ENCODE data around the gene TTYH2. TPM values are rescaled to one million over a fixed set of nuclear protein-coding genes. Genes with fewer than 3 reads are reported as not detected.
A peak's percentile ranks its signal among the peaks of the same experiment; 100 is the strongest.

The TTYH2 gene
- polyA plus RNA-seq, 2 donors: 0.67 to 0.82 TPM

DNA sequence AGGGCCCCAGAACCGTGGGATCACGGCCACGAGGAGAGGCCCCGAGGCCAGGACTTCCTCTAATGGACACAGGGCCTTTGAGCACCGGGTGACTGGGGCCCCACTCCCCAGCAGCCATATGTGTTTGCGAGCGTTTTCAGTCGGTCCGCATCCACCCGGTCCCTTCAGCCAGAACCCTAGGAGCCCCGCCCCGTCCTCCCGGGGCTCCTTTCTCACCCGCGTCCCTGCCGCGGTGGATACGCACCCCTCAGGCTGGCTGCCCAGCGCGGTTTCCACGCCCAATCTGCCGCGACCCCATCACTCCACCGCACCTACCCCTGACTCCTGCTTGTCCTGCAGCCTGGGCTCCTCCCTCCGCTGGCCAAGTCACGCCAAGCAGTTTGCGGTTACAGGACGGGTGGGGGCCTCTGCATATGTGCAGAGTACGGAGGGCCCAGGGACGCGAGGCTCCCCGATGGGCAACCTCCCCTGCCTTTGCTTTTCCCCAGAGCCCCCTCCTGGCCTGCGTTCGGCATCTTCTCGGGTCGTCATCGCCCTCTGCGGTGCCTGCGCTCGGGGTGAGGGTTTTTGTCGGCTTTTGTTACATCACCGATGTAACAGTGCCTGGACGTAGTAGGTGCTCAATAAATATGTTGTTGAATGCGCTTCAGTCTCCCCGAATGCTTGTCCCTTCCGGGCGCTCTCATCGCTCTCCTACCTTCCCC is 1.0 kb upstream of the TTYH2 start:
- H3K27me3 ChIP-seq (ENCODE audit: control insufficient read depth in 1 of 2, insufficient read depth in 2 of 2, low read length in 2 of 2): no peaks in the 10 kb centered on the region
- H3K9me3 ChIP-seq (ENCODE audit: control insufficient read depth in 2 of 2, insufficient read depth in 1 of 2, low read depth in 1 of 2, low read length in 1 of 2): no peaks in the 10 kb centered on the region
- WGBS, 2 donors: 4 to 5% methylated on average over 48 of the region's 48 CpGs
- peak overlapping the region; percentile 72 to 93 for H3K27ac ChIP-seq (ENCODE audit: low read depth in 2 of 2, low read length in 1 of 2)
- H3K4me1 ChIP-seq (ENCODE audit: control insufficient read depth in 2 of 2, insufficient read depth in 2 of 2, low read length in 1 of 2): peaks cover 9 to 11% of the 10 kb centered on the region in 2 donors
- H3K4me3 ChIP-seq (ENCODE audit: low read depth in 1 of 2, low read length in 2 of 2): peak overlapping the region; percentile 44 to 57
- peaks cover 0 to 17% of the 10 kb centered on the region in 2 donors for H3K36me3 ChIP-seq (ENCODE audit: control insufficient read depth in 2 of 2, insufficient read depth in 2 of 2, low read length in 1 of 2)

- peaks cover 9% of the 10 kb centered on the region in 2 donors for H3K4me1 ChIP-seq (ENCODE audit: control insufficient read depth in 2 of 2, insufficient read depth in 2 of 2, low read length in 1 of 2)
- H3K27ac ChIP-seq (ENCODE audit: low read depth in 2 of 2, low read length in 1 of 2): peak overlapping the region in 1 of 2 donors; percentile 34
- 4 to 8% methylated on average over 33 of the region's 33 CpGs for WGBS, 2 donors
- peak overlapping the region; percentile 49 to 57 for H3K4me3 ChIP-seq (ENCODE audit: low read depth in 1 of 2, low read length in 2 of 2)
- H3K9me3 ChIP-seq (ENCODE audit: control insufficient read depth in 2 of 2, insufficient read depth in 1 of 2, low read depth in 1 of 2, low read length in 1 of 2): no peaks in the 10 kb centered on the region
- H3K27me3 ChIP-seq (ENCODE audit: control insufficient read depth in 1 of 2, insufficient read depth in 2 of 2, low read length in 2 of 2): no peaks in the 10 kb centered on the region
- H3K36me3 ChIP-seq (ENCODE audit: control insufficient read depth in 2 of 2, insufficient read depth in 2 of 2, low read length in 1 of 2): peaks cover 0 to 9% of the 10 kb centered on the region in 2 donors
Measured at GRCh38 chr17:74213861-74214391, 555 bp downstream of the TTYH2 start.

DNA sequence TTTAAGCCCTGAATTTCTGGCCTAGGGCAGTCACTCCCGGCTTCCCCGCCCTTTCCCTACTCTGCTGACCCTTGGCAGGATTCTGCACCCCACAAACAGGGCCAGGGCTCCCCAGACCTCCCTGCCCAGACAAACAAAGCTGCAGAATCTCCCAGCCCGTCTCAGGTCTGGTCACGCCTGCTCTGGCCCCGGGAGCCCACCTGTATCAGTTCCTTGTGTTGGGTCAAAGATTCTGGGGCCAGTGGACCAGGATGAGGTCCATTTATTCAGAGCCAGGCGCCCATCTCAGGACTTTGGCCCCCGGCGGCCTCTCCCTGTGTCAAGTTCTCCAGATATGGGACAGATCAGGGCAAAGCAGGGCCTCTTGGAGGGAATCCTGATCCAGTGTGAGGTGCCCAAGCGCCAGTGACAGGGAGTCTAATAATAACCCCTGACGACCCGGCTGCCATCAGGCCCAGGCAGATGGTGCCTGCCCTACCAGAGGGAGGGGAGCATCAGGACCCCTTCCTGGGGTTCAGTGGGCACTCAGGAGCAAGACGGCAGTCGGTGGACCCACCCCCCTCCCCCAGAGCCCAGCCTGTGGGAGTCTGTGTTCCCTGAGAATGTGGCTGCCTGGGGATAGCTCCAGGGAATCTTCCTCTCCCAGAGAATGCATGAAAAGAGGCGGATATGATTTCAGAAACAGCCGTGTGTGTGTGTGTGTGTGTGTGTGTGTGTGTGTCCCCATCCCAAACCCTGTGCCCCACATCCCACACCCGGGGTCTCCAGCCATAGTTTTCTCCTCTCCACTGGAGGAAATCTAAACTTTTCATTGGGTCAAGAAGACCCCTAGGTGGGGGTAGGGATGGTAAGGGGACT is 1.3 kb downstream of the TTYH2 start:
- no peak overlapping the region for H3K27ac ChIP-seq (ENCODE audit: low read depth in 2 of 2, low read length in 1 of 2)

DNA sequence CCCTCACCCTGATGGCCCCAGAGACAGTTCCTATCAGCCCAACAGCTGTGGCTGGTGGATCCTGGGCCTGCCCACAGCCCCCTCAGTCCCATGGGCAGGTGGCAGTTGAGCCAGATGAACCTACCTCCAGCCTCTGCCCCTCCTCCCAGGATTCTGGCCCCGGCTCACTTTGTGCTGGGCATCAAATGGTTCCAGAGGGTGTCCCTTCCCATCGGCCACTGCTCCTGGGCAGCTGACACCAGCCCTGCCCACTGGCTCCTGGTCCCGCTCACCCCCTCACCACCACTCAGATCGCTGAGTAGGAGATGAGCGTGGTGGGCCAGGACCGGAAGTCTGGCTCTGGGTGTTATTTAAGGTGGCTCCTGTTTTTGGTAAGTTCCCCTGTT is 2.0 kb downstream of the TTYH2 start:
- no peaks in the 10 kb centered on the region for H3K9me3 ChIP-seq (ENCODE audit: control insufficient read depth in 2 of 2, insufficient read depth in 1 of 2, low read depth in 1 of 2, low read length in 1 of 2)
- no peak overlapping the region for H3K27ac ChIP-seq (ENCODE audit: low read depth in 2 of 2, low read length in 1 of 2)
- H3K4me3 ChIP-seq (ENCODE audit: low read depth in 1 of 2, low read length in 2 of 2): no peak overlapping the region
- H3K27me3 ChIP-seq (ENCODE audit: control insufficient read depth in 1 of 2, insufficient read depth in 2 of 2, low read length in 2 of 2): no peaks in the 10 kb centered on the region
- peaks cover 6 to 9% of the 10 kb centered on the region in 2 donors for H3K4me1 ChIP-seq (ENCODE audit: control insufficient read depth in 2 of 2, insufficient read depth in 2 of 2, low read length in 1 of 2)
- no peaks in the 10 kb centered on the region for H3K36me3 ChIP-seq (ENCODE audit: control insufficient read depth in 2 of 2, insufficient read depth in 2 of 2, low read length in 1 of 2)
- 74 to 82% methylated on average over 6 of the region's 6 CpGs for WGBS, 2 donors

More for the DNA sequence above, 1.3 kb downstream of the TTYH2 start:
- peaks cover 0 to 6% of the 10 kb centered on the region in 2 donors for H3K36me3 ChIP-seq (ENCODE audit: control insufficient read depth in 2 of 2, insufficient read depth in 2 of 2, low read length in 1 of 2)
- 66% methylated on average over 16 of the region's 16 CpGs for WGBS, 2 donors
- peaks cover 9% of the 10 kb centered on the region in 2 donors for H3K4me1 ChIP-seq (ENCODE audit: control insufficient read depth in 2 of 2, insufficient read depth in 2 of 2, low read length in 1 of 2)
- no peaks in the 10 kb centered on the region for H3K27me3 ChIP-seq (ENCODE audit: control insufficient read depth in 1 of 2, insufficient read depth in 2 of 2, low read length in 2 of 2)
- no peaks in the 10 kb centered on the region for H3K9me3 ChIP-seq (ENCODE audit: control insufficient read depth in 2 of 2, insufficient read depth in 1 of 2, low read depth in 1 of 2, low read length in 1 of 2)
- no peak overlapping the region for H3K4me3 ChIP-seq (ENCODE audit: low read depth in 1 of 2, low read length in 2 of 2)

GRCh38 chr17:74216505-74216904 is 3.1 kb downstream of the TTYH2 start:
- H3K27ac ChIP-seq (ENCODE audit: low read depth in 2 of 2, low read length in 1 of 2): no peak overlapping the region
- H3K9me3 ChIP-seq (ENCODE audit: control insufficient read depth in 2 of 2, insufficient read depth in 1 of 2, low read depth in 1 of 2, low read length in 1 of 2): no peaks in the 10 kb centered on the region
- H3K27me3 ChIP-seq (ENCODE audit: control insufficient read depth in 1 of 2, insufficient read depth in 2 of 2, low read length in 2 of 2): no peaks in the 10 kb centered on the region
- H3K4me1 ChIP-seq (ENCODE audit: control insufficient read depth in 2 of 2, insufficient read depth in 2 of 2, low read length in 1 of 2): peaks cover under 1 to 9% of the 10 kb centered on the region in 2 donors
- H3K4me3 ChIP-seq (ENCODE audit: low read depth in 1 of 2, low read length in 2 of 2): no peak overlapping the region
- H3K36me3 ChIP-seq (ENCODE audit: control insufficient read depth in 2 of 2, insufficient read depth in 2 of 2, low read length in 1 of 2): no peaks in the 10 kb centered on the region
- 73 to 80% methylated on average over 5 of the region's 5 CpGs for WGBS, 2 donors

DNA sequence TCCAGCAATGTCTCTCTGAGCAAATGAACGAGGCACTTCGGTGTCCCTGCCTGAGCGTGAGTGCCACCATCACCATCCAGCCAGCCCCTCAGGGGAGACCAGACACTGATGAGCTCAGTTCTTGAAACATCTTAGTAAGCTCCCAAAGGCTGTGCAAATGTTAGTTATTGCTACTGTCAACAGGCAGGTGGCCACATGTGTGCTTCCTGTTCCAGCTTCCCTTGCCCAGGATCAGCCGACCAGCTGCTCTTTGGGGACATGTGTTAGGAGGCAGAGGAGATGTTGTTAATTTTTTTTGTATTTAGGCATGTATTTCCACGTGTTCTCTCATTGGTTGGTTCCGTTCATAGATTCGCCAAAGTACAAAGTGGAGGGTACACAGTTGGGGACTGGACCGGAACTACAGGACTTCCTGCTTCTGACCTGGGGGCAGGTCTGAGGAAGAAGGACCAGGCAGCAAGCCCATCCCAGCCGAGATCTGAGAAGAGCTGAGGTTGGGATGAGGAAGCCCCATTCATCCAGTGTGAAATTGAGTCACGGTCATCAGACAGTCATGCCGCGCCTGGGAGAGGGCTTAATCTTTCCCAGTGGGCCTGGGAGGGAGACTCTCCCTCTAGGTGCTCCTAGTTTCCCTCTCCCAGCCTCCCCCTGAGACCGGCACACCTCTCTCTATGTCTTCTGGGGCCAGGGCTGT is 3.8 kb downstream of the TTYH2 start:
- Histone ChIP-seq H3K4me3 (ENCODE audit: low read depth in 1 of 2, low read length in 2 of 2) (no peak overlapping the region), H3K36me3 (ENCODE audit: control insufficient read depth in 2 of 2, insufficient read depth in 2 of 2, low read length in 1 of 2) (no peaks in the 10 kb centered on the region), H3K9me3 (ENCODE audit: control insufficient read depth in 2 of 2, insufficient read depth in 1 of 2, low read depth in 1 of 2, low read length in 1 of 2) (no peaks in the 10 kb centered on the region), H3K27ac (ENCODE audit: low read depth in 2 of 2, low read length in 1 of 2) (no peak overlapping the region), H3K4me1 (ENCODE audit: control insufficient read depth in 2 of 2, insufficient read depth in 2 of 2, low read length in 1 of 2) (peaks cover 0 to 6% of the 10 kb centered on the region in 2 donors), H3K27me3 (ENCODE audit: control insufficient read depth in 1 of 2, insufficient read depth in 2 of 2, low read length in 2 of 2) (no peaks in the 10 kb centered on the region)
- 72 to 78% methylated on average over 13 of the region's 13 CpGs for WGBS, 2 donors

GRCh38 chr17:74217888-74218287 is 4.5 kb downstream of the TTYH2 start:
- no peaks in the 10 kb centered on the region for H3K9me3 ChIP-seq (ENCODE audit: control insufficient read depth in 2 of 2, insufficient read depth in 1 of 2, low read depth in 1 of 2, low read length in 1 of 2)
- WGBS, 2 donors: 90 to 96% methylated on average over 2 of the region's 2 CpGs

GRCh38 chr17:74218436-74218835 is 5.1 kb downstream of the TTYH2 start:
- Histone ChIP-seq H3K36me3 (ENCODE audit: control insufficient read depth in 2 of 2, insufficient read depth in 2 of 2, low read length in 1 of 2) (no peaks in the 10 kb centered on the region), H3K27ac (ENCODE audit: low read depth in 2 of 2, low read length in 1 of 2) (no peak overlapping the region), H3K27me3 (ENCODE audit: control insufficient read depth in 1 of 2, insufficient read depth in 2 of 2, low read length in 2 of 2) (no peaks in the 10 kb centered on the region), H3K4me1 (ENCODE audit: control insufficient read depth in 2 of 2, insufficient read depth in 2 of 2, low read length in 1 of 2) (peaks cover 0 to 2% of the 10 kb centered on the region in 2 donors), H3K4me3 (ENCODE audit: low read depth in 1 of 2, low read length in 2 of 2) (no peak overlapping the region), H3K9me3 (ENCODE audit: control insufficient read depth in 2 of 2, insufficient read depth in 1 of 2, low read depth in 1 of 2, low read length in 1 of 2) (no peaks in the 10 kb centered on the region)
- WGBS, 2 donors: 76 to 86% methylated on average over 8 of the region's 8 CpGs

More at GRCh38 chr17:74217888-74218287, 4.5 kb downstream of the TTYH2 start:
- no peaks in the 10 kb centered on the region for H3K36me3 ChIP-seq (ENCODE audit: control insufficient read depth in 2 of 2, insufficient read depth in 2 of 2, low read length in 1 of 2)
- no peaks in the 10 kb centered on the region for H3K27me3 ChIP-seq (ENCODE audit: control insufficient read depth in 1 of 2, insufficient read depth in 2 of 2, low read length in 2 of 2)
- no peak overlapping the region for H3K4me3 ChIP-seq (ENCODE audit: low read depth in 1 of 2, low read length in 2 of 2)
- H3K27ac ChIP-seq (ENCODE audit: low read depth in 2 of 2, low read length in 1 of 2): no peak overlapping the region
- H3K4me1 ChIP-seq (ENCODE audit: control insufficient read depth in 2 of 2, insufficient read depth in 2 of 2, low read length in 1 of 2): peaks cover 0 to 2% of the 10 kb centered on the region in 2 donors

- Histone ChIP-seq H3K4me1 (ENCODE audit: control insufficient read depth in 2 of 2, insufficient read depth in 2 of 2, low read length in 1 of 2) (peaks cover 0 to 5% of the 10 kb centered on the region in 2 donors), H3K27me3 (ENCODE audit: control insufficient read depth in 1 of 2, insufficient read depth in 2 of 2, low read length in 2 of 2) (no peaks in the 10 kb centered on the region), H3K4me3 (ENCODE audit: low read depth in 1 of 2, low read length in 2 of 2) (no peak overlapping the region), H3K27ac (ENCODE audit: low read depth in 2 of 2, low read length in 1 of 2) (no peak overlapping the region), H3K36me3 (ENCODE audit: control insufficient read depth in 2 of 2, insufficient read depth in 2 of 2, low read length in 1 of 2) (no peaks in the 10 kb centered on the region), H3K9me3 (ENCODE audit: control insufficient read depth in 2 of 2, insufficient read depth in 1 of 2, low read depth in 1 of 2, low read length in 1 of 2) (no peaks in the 10 kb centered on the region)
- WGBS, 2 donors: 77 to 82% methylated on average over 3 of the region's 3 CpGs
Measured at GRCh38 chr17:74219576-74220133, 6.3 kb downstream of the TTYH2 start.
